Measurements from ENCODE around the gene MTHFR.

Gene MTHFR

DNA sequence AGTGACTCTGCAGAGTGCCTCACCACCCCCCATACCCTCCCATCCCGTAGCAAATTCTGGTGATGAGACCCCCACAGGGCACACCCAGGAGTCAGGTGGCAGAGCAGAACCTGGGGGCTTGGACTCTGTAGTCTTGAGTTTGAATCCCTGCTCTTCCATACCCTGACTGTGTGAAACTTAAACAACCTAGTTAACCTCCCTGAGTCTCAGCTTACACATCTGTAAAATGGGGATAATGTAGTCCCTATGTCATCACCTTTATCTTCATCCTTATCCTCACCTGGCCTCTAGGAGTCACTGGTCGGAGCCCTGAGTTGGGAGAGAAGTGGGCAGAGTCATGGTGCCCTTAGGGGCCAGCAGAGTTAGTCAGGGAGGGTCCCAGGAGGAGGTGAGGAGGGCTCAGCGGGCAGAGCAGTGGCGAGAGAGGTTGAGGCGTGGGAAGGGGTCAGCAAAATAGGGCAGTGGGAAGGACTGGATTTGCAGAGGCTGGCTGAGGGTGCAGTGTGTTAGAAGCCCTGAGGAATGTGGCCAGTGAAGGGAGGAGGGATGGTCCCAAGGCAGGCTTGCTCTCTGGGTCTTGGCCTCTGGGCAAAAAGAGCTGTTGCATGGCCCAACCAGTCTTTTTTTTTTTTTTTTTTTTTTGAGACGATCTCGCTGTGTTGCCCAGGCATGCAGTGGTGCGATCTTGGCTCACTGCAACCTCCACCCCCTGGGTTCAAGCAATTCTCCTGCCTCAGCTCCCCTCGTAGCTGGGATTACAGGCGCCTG, 25.2 kb downstream of the MTHFR start:
- DNase-seq, result no peak

DNA sequence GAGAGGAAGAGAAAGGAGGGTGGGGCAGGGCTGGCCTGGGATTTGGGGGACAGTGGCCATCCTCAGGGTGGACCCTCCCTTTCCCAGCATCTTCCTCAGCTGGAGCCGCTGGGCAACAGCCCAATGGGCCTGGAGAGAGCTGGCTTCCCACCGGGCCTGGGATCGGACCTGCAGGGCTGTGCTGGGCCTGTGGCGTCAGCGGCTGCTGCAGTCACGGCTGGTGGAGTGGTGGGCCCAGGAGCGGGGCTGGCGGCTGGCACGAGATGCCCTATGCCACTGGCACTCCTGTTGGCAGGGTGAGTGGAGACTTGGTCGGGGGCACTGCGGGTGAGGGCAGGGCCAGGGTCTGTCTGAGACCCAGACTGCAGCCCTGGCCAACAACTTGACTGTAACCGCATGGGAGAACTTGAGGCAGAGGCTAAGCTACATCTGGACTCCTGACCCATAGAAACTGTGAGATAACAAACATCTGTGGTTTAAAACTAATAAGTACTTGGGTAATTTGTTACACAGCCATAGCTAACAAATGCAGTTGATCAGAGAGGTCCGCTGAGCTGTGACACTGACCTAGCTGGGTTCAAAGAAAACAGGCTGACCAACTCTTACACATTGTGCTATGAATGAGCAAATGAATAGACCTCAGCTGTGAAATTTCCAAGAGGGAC, 25.9 kb downstream of the MTHFR start:
- no peak for DNase-seq

DNA sequence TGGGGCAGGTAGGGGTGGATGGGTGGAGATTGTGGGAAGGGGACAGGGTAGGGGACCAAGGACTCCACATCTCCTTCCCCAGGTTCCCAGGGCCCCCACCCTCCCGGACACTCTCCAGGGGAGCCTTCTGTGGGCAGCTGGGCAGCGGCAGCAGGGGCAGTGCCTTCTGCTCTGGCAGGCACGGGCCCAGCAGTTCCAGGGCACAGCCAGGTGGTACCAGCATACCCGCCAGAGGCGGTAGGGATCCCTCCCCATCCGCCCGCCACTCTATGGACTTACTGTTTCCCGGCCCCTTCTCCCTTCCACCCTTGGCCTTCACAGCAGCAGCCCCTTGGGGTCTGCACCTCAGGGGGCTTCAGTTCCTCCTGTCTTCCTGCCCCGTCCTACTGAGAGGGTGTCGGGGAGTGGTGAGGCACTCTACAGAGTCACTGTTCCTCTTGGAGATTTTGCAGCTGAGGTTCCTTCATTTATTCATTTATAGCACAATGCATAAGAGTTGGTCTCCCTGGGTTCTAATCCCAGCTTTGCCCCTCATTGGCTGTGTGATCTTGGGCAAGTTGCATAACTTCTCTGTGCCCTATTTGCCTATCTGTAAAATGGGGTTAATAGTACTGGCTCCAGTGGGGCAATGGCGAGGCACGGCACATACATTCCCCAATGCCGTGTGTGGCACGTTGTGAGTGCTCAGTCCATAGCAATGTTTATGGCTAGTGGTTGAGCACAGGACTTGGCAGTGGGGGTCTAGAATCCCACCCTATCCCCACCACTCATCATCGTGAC, 26.7 kb downstream of the MTHFR start:
- DNase-seq, result no peak

DNA sequence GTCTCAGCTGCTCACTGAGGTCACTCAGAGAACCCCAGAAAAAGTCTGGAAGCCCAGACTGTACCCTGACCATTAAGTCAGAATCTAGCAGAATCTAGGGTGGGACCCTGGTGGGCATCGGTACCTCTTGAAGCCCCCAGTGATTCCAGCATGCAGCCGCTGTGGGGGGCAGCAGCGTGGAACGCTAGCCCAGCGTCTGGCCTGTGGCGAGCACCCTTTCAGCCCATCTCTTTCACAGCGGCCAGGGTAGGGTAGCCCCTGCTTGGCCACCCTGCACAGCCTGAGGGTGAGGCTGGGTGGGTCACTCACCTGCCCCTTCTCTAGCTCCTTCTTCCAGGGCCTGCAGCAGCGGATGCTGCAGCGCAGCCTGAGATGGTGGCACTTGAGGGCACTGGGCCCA, 27.4 kb downstream of the MTHFR start:
- DNase-seq, result no peak

DNA sequence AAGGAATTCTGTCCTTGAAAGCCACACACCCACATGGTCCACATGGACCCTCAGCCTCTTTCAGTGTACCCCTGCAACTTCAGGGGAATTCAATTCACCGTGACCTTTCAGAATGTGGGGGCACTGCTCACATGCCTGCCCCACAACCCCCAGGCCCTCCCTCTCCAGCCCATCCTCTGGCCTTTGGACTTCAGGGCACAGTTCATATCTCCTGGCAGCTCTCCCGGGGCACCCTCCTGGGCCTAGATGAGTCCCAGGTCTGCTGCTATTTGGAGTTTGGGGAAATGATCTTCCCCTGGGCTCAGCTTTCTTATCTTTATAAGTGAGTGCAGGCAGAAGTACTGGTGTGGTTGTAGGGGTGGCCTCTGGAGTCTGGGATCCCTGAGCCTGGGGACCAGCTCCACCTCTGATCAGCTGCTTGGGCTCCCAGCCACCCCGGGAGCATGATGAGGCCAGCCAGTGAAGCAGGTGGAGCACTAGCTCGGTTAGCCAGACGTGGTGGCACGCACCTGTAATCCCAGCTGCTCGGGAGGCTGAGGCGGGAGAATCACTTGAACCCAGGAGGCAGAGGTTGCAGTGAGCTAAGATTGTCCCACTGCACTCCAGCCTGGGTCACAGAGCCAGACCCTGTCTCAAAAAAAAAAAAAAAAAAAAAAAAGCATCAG, 28.0 kb downstream of the MTHFR start:
- DNase-seq, result no peak

DNA sequence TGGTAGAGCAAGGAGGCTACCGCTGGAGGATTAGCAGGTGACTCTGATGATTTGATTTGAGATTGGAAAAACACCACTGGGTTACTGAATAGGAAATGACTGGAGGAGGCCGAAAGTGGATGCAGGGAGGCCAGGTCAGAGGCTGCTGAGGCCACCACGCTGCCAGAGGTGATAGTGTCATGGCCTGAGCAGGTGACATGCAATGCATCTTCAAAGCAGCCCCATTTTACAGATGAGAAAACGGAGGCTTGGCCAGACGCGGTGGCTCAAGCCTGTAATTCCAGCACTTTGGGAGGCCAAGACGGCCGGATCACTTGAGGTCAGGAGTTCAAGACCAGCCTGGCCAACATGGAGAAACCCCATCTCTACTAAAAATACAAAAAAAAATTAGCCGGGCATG, 31.0 kb downstream of the MTHFR start:
- no peak for DNase-seq

DNA sequence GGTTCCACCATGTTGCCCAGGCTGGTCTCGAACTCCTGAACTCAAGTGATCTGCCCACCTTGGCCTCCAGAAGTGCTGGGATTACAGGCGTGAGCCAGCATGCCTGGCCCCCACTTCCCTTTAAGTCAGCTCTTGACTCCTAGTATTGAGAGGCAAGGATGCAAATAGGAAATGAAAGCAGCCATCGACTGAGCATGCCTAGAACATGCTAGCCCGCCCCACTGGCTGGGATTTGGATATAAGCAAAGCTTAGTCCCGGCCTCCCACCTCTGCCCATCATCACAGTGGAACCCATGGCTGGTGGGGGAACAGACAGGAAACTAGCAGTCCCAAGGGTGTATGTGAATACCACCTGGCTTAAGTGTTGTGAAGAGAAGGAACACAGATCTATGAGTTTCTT, 33.3 kb downstream of the MTHFR start:
- no peak for DNase-seq

DNA sequence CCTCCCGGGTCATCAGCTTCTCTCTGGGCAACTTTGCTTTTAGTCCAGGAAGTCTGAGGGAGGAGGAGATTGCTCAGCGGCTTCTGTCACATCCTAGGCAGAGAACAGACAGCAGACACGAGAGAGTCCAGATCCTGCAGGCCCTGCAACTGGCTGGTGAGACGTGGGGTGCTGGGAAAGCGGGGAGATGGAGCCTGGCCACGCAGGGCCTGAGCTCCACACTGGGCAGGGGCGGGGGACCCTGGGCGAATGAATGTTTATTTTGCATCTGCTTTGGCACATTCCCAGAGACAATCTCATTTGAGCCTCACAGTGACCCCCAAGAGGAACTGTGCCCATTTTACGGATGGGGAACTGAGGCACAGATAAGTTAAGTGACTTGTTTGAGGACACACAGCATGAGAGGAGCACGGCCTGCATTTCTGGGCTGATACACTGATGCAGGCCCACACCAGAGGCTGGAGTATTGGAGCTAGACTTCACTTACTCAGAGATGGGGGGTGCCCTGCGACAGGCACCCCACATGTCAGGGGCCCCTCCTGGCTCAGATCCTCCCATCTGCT, 34.2 kb downstream of the MTHFR start:
- DNase-seq, result no peak

DNA sequence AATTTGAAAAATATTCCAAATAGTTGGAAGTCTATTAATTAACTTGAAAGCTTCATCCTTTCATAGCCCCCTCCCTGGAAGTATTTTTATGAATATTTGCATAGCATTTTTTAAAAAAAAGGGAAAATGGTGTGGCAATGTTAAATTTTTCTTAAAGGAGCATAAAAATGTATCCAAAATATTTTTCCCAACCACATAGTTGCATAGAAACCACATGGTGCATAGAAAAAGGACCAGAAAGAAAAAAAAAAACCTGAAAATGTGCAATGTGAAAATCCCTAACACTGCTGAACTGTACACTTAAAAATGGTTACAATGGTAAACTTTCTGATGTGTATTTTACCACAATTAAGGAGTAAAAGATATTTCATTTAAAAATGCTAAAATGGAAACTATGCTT, 35.8 kb downstream of the MTHFR start:
- DNase-seq, result no peak

DNA sequence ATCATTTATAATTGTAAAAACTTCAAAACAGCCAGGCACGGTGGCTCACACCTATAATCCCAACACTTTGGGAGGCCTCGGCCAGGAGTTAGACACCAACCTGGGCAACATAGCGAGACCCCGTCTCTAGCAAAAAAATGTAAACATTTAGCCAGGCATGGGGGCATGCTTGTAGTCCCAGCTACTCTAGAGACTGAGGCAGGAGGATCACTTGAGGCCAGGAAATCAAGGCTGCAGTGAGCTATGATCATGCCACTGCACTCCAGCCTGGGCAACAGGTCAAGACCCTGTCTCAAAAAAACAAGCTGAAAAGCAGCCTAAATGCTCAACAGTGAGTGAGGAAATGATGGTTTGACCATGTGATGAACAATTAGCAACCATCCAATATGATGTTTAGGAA, 36.5 kb downstream of the MTHFR start:
- no peak for DNase-seq

DNA sequence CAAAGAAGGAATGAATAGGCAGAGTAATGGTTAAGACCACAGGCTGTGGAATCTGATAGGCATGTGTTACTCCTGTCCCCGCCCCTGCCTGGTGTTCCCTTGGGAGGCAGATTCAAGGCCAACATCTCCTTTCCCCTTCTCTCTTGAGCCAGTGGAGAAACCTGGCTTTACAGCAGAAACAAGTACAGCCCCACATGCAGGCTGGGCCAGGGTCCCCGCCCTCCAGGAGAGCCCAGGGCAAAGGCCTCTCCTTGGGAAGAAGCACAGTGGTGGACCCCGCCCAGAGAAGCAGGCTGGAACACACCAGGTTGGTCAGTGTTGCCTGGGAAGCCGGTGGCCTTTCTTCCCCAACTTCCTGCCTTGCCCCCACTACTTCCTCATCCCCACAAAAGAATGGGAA, 36.9 kb downstream of the MTHFR start:
- no peak for DNase-seq

DNA sequence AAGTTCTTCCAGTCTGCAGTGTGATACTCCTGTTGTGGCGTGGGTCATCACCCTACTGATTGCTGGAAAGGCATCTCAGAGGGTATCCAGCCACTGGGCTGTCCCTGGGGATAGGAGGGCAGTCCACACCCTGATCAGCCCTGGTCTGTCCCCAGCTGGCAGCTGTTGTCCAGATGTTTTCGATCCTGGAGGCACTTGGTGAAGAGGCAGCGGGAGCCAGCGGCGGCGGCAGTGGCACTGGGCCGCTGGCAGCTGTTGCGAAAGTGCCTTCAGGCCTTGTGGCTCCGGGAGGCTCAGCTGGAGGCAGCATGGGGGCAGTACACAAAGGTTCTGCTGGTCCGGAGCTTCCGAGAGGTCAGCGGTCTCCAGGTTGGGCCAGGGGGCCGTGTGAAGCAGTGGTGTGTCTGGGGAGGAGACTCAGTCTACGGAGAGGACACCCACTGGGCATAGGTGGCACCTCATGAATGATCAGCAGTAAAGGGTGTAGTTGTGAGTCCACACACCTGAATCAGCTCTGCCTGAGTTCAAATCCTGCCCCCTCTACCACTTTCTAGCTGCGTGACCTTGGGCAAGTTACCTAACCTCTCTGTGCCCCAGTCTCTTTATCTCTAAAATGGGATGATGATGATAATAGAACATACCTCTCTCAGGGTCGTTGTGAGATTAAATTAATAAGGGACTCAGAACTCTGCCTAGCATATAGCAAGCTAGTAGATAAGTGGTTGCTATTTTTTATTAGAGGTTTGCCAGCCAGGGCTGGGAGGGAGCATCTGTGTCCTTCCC, 37.7 kb downstream of the MTHFR start:
- DNase-seq, result no peak

DNA sequence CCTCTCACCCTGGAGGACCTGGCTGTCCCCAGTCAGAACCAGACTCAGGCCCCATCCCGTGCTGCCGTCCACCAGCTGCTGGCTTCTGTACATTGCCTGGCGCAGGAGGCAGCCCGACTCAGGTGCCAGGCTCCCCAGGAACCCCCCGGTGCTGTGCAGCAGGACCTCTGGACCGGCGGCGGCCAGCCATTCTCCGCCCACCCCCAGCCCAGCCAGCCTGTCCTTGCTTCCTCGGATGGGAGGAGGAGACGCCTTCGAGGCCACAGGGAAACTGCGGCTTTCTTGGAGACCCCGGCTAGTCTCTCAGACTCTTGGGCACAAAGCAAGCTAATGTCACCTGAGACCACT, 39.4 kb downstream of the MTHFR start:
- no peak for DNase-seq

DNA sequence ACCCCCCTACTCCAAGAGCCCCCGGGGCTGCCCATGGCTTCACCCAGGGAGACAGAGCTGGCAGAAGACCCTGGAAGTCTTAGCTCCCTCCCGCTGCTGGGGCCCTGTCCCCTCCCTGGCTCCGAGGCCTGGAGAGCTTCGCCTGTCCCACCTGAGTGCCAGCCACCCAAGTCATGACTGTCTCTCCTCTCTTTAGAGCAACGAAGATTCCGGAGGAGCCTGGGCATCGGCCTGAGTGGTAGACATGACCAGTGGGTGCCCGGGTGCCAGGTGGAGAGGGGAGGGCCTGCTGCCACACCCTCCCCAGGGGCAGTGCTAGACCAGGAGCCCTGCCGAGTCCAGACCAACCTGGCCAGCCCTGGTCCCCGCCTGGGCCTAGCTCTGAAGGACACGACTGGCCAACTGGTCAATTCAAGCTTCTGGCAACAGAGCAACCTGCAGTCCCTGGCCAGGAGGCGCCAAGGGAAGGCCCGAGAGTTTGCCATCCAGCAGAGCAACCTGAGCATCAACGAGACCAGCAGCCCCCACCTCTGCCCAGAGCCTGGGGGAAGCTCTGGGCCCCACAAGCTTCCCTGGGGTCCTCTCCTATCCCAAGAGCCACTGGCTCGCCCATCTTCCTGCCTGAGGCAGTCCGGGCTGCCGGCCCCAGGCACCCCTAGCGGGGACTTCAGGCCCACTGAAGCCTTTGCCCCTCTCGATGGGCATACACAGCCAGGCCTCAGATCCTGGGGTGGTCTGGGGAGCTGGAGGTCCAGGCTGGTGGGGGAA, 39.9 kb downstream of the MTHFR start:
- DNase-seq, result no peak

DNA sequence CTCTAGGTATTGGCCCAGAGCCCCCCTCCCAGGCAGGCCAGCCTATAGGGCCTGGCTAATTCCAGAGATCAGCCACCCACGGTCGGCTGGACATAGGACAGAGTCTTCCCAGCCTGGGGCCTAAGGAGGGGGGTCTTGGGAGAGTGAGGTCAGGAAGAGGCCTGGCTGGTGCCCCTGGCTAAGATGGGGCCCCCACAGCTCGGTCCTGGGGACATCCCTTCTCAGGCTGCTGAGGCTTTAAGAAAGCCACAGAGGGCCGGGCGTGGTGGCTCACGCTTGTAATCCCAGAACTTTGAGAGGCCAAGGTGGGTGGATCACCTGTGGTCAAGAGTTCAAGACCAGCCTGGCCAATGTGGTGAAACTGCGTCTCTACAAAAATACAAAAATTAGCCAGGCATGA, 41.2 kb downstream of the MTHFR start:
- DNase-seq, result no peak

DNA sequence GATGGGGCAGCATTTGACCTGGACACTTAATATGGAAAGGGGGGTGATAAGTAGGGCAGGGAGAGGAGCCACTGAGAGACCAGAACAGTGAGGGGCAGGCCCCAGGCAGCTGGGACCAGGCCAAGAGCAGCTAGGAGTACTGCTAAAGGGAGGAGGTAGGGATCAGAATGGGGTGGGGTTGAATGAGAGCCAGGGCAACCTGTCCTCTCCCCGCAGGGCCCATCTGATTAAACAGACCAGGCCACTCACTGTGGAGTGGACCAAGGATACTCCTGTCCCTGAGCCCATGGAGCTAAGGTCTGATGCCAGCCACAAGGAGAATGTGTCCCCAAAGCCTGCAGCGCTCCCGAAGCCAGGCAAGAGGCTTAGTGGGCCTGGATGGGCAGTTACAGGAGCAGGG, 41.6 kb downstream of the MTHFR start:
- no peak for DNase-seq

DNA sequence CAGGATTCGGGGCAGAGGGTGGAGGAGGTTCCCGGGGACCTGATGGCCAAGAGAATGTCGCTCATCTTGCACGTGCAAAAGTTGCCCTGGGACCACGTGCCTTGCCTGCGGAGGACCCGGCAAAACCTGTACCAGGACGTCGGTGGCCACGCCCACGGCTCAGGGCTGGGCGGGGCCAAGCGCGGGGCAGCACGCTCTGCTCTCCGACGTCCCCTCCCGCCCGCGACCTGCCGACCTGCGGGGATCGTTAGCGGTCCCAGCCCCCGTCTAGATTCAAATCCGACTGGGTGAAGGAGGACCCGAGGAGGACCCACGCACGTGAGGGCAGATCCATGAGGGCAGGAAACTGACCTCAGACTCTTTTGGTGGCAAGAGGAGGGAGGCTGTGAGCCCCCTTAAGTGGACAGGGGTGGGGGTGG, 43.8 kb downstream of the MTHFR start, which contains the start of gene C1orf167:
Gene C1orf167, plus strand, starts transcription at position 206 of the 419 bp plus-strand sequence. CDS start 2,208 bp downstream, outside the sequence.
- no peak for DNase-seq

DNA sequence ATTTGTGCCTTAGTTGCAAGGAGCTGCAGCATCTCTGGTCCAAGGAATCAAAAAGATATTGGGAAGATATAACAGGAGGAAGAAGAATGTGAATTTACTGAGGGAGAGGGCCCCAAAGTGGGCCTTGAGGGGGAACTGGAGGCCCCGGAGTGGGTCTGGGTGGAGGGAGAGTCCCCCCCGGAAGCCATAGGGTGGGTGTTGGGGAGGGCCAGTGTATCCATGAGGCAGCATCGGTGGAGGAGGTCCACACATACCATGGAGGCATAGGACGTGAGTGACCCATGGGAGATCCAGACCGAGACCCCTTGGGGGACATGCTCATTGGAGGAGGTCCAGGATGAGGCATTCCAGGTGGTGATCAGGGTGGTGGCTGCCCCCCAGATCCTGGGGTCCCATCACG, 44.5 kb downstream of the MTHFR start:
- DNase-seq, result no peak

DNA sequence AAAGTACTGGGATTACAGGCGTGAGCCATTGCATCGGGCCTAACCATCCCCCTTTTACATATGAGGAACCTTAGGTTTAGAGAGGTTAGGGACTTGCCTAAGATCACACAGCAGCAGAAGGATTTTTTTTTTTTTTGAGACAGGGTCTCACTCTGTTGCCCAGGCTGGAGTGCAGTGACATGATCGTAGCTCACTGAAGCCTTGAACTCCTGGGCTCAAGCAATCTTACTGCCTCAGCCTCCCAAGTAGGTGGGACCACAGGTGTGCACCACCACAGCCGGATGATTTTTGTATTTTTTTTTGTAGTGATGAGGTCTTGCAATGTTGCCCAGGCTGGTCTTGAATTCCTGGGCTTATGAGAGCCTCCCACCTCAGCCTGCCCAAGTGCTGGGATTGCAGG, 46.0 kb downstream of the MTHFR start:
- DNase-seq, result no peak

DNA sequence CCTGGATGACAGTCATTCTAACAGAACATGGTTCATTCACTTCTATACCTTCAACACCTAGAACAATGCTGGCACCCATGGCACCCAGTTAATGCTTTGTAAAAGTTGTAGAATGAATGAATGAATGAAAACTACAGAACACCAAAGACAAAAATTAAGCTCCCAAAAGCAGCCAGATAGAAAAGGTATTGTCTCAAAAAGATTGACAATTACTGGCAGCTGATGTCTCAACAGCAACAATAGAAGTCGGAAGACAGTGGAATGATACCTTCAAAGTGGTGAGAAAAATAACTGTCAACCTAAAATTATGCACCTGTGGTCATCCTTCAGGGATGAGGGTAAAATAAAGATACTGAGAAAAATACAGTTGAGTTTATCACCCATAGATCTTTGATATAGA, 48.7 kb downstream of the MTHFR start:
- DNase-seq, result no peak

DNA sequence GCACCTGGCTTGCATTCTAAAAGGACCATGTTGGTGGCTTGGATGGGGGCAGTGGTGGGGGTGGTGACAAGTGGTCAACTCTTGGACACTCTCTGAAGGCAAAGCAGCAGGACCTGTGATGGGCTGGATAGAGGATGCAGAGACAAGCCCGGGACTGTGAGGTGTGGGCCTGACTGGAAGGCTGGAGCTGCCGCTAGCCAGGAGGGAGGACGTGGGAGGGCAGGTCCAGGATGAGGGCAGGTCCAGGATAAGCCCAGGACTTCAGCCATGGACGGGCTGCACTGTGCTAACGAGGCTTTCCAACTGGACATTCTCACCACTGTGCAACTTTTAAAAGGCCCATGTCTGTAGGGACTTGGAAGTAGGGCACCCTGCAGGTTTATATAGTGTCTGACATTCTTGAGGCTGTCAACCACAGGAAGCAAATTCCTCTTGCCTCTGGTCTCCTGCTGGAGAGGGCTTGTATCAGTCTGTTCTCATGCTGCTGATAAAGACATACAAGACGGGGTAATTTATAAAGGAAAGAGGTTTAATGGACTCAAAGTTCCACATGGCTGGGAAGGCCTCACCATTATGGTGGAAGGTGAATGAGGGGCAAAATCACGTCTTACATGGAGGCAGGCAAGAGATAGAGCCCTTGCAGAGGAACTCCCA, 52.1 kb downstream of the MTHFR start:
- DNase-seq, result no peak

Data from NCI-H2029 (cell line).